Nephron (organoid): Measurements from ENCODE around the gene NKD1.

Experiments used
- H3K27ac Mint-ChIP-seq, 3 experiments: 2 replicates each; pipeline ENCODE4 v1.8.0; 2020; ENCODE audit warnings: mixed read lengths in 3 of 3, mild to moderate bottlenecking in 2 of 3, moderate library complexity in 1 of 3
- H3K27me3 Mint-ChIP-seq: 2 replicates; pipeline ENCODE4 v1.8.0; 2021; ENCODE audit warnings: low read depth, mild to moderate bottlenecking, moderate library complexity, mixed read lengths
- H3K36me3 Mint-ChIP-seq: 2 replicates; pipeline ENCODE4 v1.8.0; 2020; ENCODE audit warnings: low read depth, mixed read lengths
- H3K4me1 Mint-ChIP-seq: 2 replicates; pipeline ENCODE4 v1.8.0; 2020; ENCODE audit warnings: mixed read lengths
- H3K4me3 Mint-ChIP-seq, 3 experiments: 2 replicates each; pipeline ENCODE4 v1.8.0; 2020; ENCODE audit warnings: mild to moderate bottlenecking in 3 of 3, mixed read lengths in 3 of 3, moderate library complexity in 2 of 3
- H3K9me3 Mint-ChIP-seq: 2 replicates; pipeline ENCODE4 v1.8.0; 2020; ENCODE audit warnings: mixed read lengths
- CTCF ChIP-seq, 3 experiments: fragments of 200-600 bp; sonication (generic); IDR thresholded peaks; one replicate each; pipeline ENCODE4 v1.5.0; 2021; ENCODE audit warnings: antibody characterized with exemption in 3 of 3; ENCODE audit not compliant: unreplicated experiment in 3 of 3

The NKD1 gene

GRCh38 chr16:50642349-50642748 lies 94.2 kb downstream of the NKD1 start:
- peaks cover 53% of the 10 kb centered on the region for H3K4me1 Mint-ChIP-seq
- no peak overlapping the region for H3K27ac Mint-ChIP-seq
- H3K4me3 Mint-ChIP-seq: no peak overlapping the region
- no peaks in the 10 kb centered on the region for H3K9me3 Mint-ChIP-seq
- no peak for TF ChIP-seq CTCF (IDR thresholded peaks at IDR 0.05; ENCODE audit: unreplicated experiment in 3 of 3)
- H3K27me3 Mint-ChIP-seq: peaks cover 3% of the 10 kb centered on the region
- H3K36me3 Mint-ChIP-seq: peaks cover 5% of the 10 kb centered on the region

DNA sequence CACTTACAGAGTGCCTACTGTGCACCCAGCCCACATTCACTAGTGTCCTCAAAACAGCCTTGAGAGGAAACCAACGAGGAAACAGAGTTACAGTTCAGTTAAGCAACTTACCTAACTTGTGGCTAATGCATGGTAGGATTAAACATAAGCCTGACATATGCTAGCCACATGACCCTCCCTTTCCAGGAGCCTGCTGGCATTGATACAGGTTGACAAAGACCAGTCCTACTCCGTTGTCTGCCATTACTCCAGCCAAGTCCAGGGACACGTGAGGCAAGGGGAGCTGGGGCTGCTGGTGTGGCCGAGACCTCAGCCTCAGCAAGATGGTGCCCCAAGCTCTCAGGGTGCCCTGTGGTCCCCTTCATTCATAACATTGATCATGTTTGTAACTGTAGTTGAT lies 95.0 kb downstream of the NKD1 start:
- Mint-ChIP-seq H3K27ac (peak overlapping the region in 1 of 3 experiments; percentile 95), H3K36me3 (peaks cover 8% of the 10 kb centered on the region), H3K4me1 (peaks cover 48% of the 10 kb centered on the region), H3K9me3 (no peaks in the 10 kb centered on the region), H3K27me3 (peaks cover 3% of the 10 kb centered on the region), H3K4me3 (no peak overlapping the region)
- TF ChIP-seq CTCF (IDR thresholded peaks at IDR 0.05; ENCODE audit: unreplicated experiment in 3 of 3): no peak

DNA sequence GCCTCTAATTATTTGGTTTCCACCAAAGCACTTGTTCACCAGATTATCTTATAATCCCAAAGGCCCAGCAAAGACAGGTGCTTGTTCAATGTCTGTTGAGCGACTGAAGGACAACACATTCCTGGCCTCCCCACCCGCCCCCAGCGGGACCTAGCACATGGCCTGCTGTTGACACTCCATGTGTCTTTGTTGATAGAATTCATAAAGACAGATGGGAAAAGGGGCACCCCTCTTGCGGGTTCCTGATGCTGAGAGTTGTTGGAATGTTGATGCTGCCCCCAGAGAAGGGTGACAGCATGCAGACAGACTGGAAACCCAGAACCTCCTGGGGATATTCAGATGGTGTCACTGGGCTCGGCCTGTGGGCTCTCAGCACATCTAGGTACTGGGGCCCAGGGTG lies 96.0 kb downstream of the NKD1 start:
- Mint-ChIP-seq H3K27ac (peak overlapping the region in 1 of 3 experiments; percentile 95), H3K27me3 (peaks cover 3% of the 10 kb centered on the region), H3K4me3 (no peak overlapping the region), H3K4me1 (peaks cover 52% of the 10 kb centered on the region), H3K9me3 (no peaks in the 10 kb centered on the region), H3K36me3 (peaks cover 14% of the 10 kb centered on the region)
- TF ChIP-seq CTCF (IDR thresholded peaks at IDR 0.05; ENCODE audit: unreplicated experiment in 3 of 3): no peak

DNA sequence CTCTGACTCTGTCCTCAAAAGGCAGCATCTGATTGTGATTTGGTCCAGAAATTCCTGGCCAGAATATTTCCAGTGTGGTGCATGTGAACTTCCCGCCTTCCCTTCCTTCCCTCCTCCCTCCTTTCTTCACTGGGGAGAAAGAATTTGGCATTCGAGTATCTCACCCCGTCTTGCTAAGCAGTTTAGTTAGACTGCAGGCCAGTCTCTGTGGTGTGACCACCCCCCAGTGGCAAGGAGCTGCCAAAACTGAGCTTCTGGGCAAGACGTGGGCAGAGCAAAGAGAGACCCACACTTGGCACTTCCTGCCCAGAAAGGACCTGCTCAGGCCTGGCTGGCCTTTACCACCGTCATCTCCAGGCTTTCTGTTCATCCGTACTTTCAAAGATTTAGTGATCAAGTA lies 96.5 kb downstream of the NKD1 start:
- Mint-ChIP-seq H3K27me3 (peaks cover 3% of the 10 kb centered on the region), H3K4me1 (peaks cover 47% of the 10 kb centered on the region), H3K36me3 (peaks cover 17% of the 10 kb centered on the region), H3K4me3 (peak overlapping the region in 2 of 3 experiments; percentile 1 to 18), H3K27ac (peak overlapping the region; percentile 94 to 96 (median 95)), H3K9me3 (no peaks in the 10 kb centered on the region)
- TF ChIP-seq CTCF (IDR thresholded peaks at IDR 0.05; ENCODE audit: unreplicated experiment in 3 of 3): peak; percentile 18 to 29 (median 23)

DNA sequence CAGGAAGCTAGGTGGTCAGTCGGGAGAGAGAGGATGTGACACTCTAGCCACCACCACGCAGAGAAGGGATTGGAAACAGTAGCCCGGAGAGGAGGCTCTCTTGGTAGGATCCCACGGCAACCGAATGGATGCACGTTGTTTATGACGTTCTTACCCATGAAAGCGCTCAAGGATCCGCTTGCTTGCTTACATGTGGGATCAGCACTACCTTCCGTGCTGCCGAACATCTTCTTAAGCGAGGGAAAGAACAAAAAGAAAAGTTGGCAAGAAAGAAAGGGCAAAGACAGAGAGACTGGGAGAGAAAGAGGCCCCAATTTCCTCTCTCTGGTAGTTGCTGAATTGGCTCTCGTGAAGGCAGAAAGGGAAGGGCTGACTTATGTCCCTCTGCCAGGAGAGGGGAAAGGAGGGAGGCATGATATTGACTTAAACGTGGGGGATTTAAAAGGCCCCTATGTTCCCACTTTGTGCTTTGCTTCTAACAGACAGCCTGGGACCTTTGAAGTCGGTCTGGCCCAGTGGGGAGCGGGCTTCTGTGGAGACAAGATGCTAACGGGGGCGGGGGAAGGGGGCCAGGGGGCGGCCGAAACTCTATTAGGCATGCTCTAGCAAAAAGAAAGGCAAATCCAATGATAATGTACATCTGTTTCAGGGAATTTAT lies 97.5 kb downstream of the NKD1 start:
- Mint-ChIP-seq H3K9me3 (no peaks in the 10 kb centered on the region), H3K4me1 (peaks cover 38% of the 10 kb centered on the region), H3K27ac (peak overlapping the region; percentile 94 to 96 (median 95)), H3K27me3 (peaks cover 7% of the 10 kb centered on the region), H3K4me3 (peak overlapping the region in 2 of 3 experiments; percentile 10 to 26), H3K36me3 (peaks cover 21% of the 10 kb centered on the region)
- no peak for TF ChIP-seq CTCF (IDR thresholded peaks at IDR 0.05; ENCODE audit: unreplicated experiment in 3 of 3)

GRCh38 chr16:50646345-50646744 lies 98.1 kb downstream of the NKD1 start:
- no peak for TF ChIP-seq CTCF (IDR thresholded peaks at IDR 0.05; ENCODE audit: unreplicated experiment in 3 of 3)
- peaks cover 21% of the 10 kb centered on the region for H3K36me3 Mint-ChIP-seq
- H3K4me1 Mint-ChIP-seq: peaks cover 35% of the 10 kb centered on the region
- no peaks in the 10 kb centered on the region for H3K9me3 Mint-ChIP-seq
- peak overlapping the region; percentile 94 to 96 (median 95) for H3K27ac Mint-ChIP-seq
- peaks cover 7% of the 10 kb centered on the region for H3K27me3 Mint-ChIP-seq
- peak overlapping the region; percentile 3 to 26 (median 17) for H3K4me3 Mint-ChIP-seq
